Esophagus (tissue), 2 donors: ENCODE results near the gene F7. TPM values are rescaled to one million over a fixed set of nuclear protein-coding genes. Genes with fewer than 3 reads are reported as not detected.

Experiments
- H3K27ac ChIP-seq, 2 donors: one replicate each; pipeline ENCODE4 v1.5.1; 2013; ENCODE audit warnings: low read depth in 2 of 2, mild to moderate bottlenecking in 2 of 2, inconsistent platforms in 1 of 2, low read length in 1 of 2, moderate library complexity in 1 of 2
- H3K27me3 ChIP-seq, 2 donors: one replicate each; pipeline ENCODE4 v1.6.1; 2013; ENCODE audit warnings: low read length in 2 of 2, control low read depth in 1 of 2, mild to moderate bottlenecking in 1 of 2; ENCODE audit not compliant: insufficient read depth in 2 of 2, control insufficient read depth in 1 of 2
- H3K36me3 ChIP-seq, 2 donors: one replicate each; pipeline ENCODE4 v1.6.1; 2013; ENCODE audit warnings: low read length in 1 of 2; ENCODE audit not compliant: control insufficient read depth in 2 of 2, insufficient read depth in 2 of 2
- H3K4me1 ChIP-seq, 2 donors: one replicate each; pipeline ENCODE4 v1.6.1; 2013; ENCODE audit warnings: low read length in 1 of 2; ENCODE audit not compliant: control insufficient read depth in 2 of 2, insufficient read depth in 2 of 2
- H3K4me3 ChIP-seq, 2 donors: one replicate each; pipeline ENCODE4 v1.5.1; 2013; ENCODE audit warnings: low read length in 2 of 2, mild to moderate bottlenecking in 2 of 2, low read depth in 1 of 2, moderate library complexity in 1 of 2
- H3K9me3 ChIP-seq, 2 donors: one replicate each; pipeline ENCODE4 v1.6.1; 2013; ENCODE audit warnings: mild to moderate bottlenecking in 2 of 2, low read depth in 1 of 2, low read length in 1 of 2, moderate library complexity in 1 of 2; ENCODE audit not compliant: control insufficient read depth in 2 of 2, insufficient read depth in 1 of 2
- WGBS, 2 donors: extraction: QIAGEN DNeasy Blood & Tissue Kit; methylation state at CpG; one replicate each; pipeline ENCODE4 v1.1.7; 2013; 5-methylcytosine and 5-hydroxymethylcytosine counted together
- polyA plus RNA-seq, 2 donors: library from polyadenylated mRNA; stranded (reverse); fragments of 200-250 nt; gene quantifications; one replicate each; pipeline ENCODE4 v1.2.3, GENCODE V29; 2013
- donor health status: healthy with polysubstance abuse.
- donor health status: Bipolar disorder and iron deficiency.

Gene F7
- polyA plus RNA-seq, 2 donors: 0.01 TPM; not detected in 1

GRCh38 chr13:113061796-113062425 is 43.7 kb upstream of the F7 start:
- Histone ChIP-seq H3K27ac (no peak overlapping the region), H3K27me3 (no peaks in the 10 kb centered on the region), H3K36me3 (peaks cover 0 to 18% of the 10 kb centered on the region in 2 donors), H3K9me3 (peaks cover 0 to 5% of the 10 kb centered on the region in 2 donors), H3K4me1 (peaks cover 0 to 3% of the 10 kb centered on the region in 2 donors), H3K4me3 (no peak overlapping the region)
- whole genome bisulfite sequencing, 2 donors: 84 to 86% methylated on average over 14 of the region's 14 CpGs

- Histone ChIP-seq H3K36me3 (peaks cover 0 to 18% of the 10 kb centered on the region in 2 donors), H3K27ac (no peak overlapping the region), H3K27me3 (no peaks in the 10 kb centered on the region), H3K4me3 (no peak overlapping the region), H3K4me1 (peaks cover 0 to 3% of the 10 kb centered on the region in 2 donors), H3K9me3 (peaks cover 0 to 5% of the 10 kb centered on the region in 2 donors)
- WGBS, 2 donors: 93 to 94% methylated on average over 13 to 14 of the region's 14 CpGs
Observed at GRCh38 chr13:113062691-113063090, 42.9 kb upstream of the F7 start.

GRCh38 chr13:113063091-113063491 is 42.5 kb upstream of the F7 start:
- Histone ChIP-seq H3K9me3 (peaks cover 0 to 4% of the 10 kb centered on the region in 2 donors), H3K4me3 (no peak overlapping the region), H3K27me3 (no peaks in the 10 kb centered on the region), H3K27ac (no peak overlapping the region), H3K36me3 (peaks cover 0 to 18% of the 10 kb centered on the region in 2 donors), H3K4me1 (peaks cover 0 to 3% of the 10 kb centered on the region in 2 donors)
- 95% methylated on average over 22 of the region's 22 CpGs for WGBS, 2 donors

- Histone ChIP-seq H3K27ac (no peak overlapping the region), H3K27me3 (no peaks in the 10 kb centered on the region), H3K9me3 (no peaks in the 10 kb centered on the region), H3K36me3 (peaks cover 0 to 18% of the 10 kb centered on the region in 2 donors), H3K4me3 (no peak overlapping the region), H3K4me1 (peaks cover 0 to 3% of the 10 kb centered on the region in 2 donors)
- 82 to 88% methylated on average over 26 to 29 of the region's 29 CpGs for WGBS, 2 donors
Observed at GRCh38 chr13:113064000-113064533, 41.5 kb upstream of the F7 start.

- Histone ChIP-seq H3K36me3 (peaks cover 0 to 18% of the 10 kb centered on the region in 2 donors), H3K27me3 (no peaks in the 10 kb centered on the region), H3K4me1 (peaks cover 0 to 3% of the 10 kb centered on the region in 2 donors), H3K27ac (no peak overlapping the region), H3K4me3 (no peak overlapping the region), H3K9me3 (no peaks in the 10 kb centered on the region)
- 84 to 87% methylated on average over 41 of the region's 41 CpGs for WGBS, 2 donors
Observed at GRCh38 chr13:113064534-113065405, 40.8 kb upstream of the F7 start.

- WGBS, 2 donors: 86 to 90% methylated on average over 29 of the region's 29 CpGs
- Histone ChIP-seq H3K4me3 (no peak overlapping the region), H3K27me3 (no peaks in the 10 kb centered on the region), H3K4me1 (peaks cover 0 to 3% of the 10 kb centered on the region in 2 donors), H3K27ac (no peak overlapping the region), H3K9me3 (no peaks in the 10 kb centered on the region), H3K36me3 (peaks cover 0 to 23% of the 10 kb centered on the region in 2 donors)
Observed at GRCh38 chr13:113065406-113066141, 40.0 kb upstream of the F7 start.

GRCh38 chr13:113066142-113066455 is 39.5 kb upstream of the F7 start:
- H3K4me1 ChIP-seq: peaks cover 0 to 3% of the 10 kb centered on the region in 2 donors
- no peak overlapping the region for H3K4me3 ChIP-seq
- no peaks in the 10 kb centered on the region for H3K9me3 ChIP-seq
- peaks cover 0 to 23% of the 10 kb centered on the region in 2 donors for H3K36me3 ChIP-seq
- H3K27me3 ChIP-seq: no peaks in the 10 kb centered on the region
- H3K27ac ChIP-seq: no peak overlapping the region
- WGBS, 2 donors: 91 to 93% methylated on average over 10 of the region's 10 CpGs

- H3K4me3 ChIP-seq: no peak overlapping the region
- H3K4me1 ChIP-seq: peaks cover 0 to 3% of the 10 kb centered on the region in 2 donors
- H3K27ac ChIP-seq: no peak overlapping the region
- WGBS, 2 donors: 93 to 95% methylated on average over 19 of the region's 19 CpGs
- H3K36me3 ChIP-seq: peaks cover 0 to 23% of the 10 kb centered on the region in 2 donors
- H3K27me3 ChIP-seq: no peaks in the 10 kb centered on the region
- no peaks in the 10 kb centered on the region for H3K9me3 ChIP-seq
Observed at GRCh38 chr13:113066746-113067145, 38.8 kb upstream of the F7 start.
